ENCODE measurements around the gene SLC34A1.
"Not testable (repeated sequence)": the region's sequence is repeated elsewhere in the genome, so short reads cannot be mapped to it uniquely, and the experiment has no call there.

The SLC34A1 gene

GRCh38 chr5:177355162-177355867, 28.9 kb upstream of the SLC34A1 start:
- DNase-seq: no peak

GRCh38 chr5:177355868-177356168, 28.4 kb upstream of the SLC34A1 start:
- no peak for DNase-seq

DNA sequence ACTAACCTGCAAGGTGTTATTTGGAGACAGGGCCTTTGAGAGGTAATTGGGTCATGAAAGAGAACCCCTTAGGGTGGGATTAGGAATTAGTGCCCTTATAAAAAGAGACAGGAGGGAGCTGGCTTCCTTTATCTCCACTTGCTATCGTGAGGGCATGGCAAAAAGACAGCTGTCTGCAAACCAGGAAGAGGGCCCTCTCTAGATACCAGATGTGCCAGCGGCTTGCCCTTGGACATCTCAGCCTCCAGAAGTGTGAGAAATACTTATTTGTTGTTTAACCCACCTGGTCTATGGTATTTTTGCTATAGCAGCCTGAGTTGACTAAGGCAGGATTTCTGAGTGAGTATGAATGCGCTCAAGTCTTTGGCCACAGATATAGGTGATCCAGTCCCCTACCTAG, 27.5 kb upstream of the SLC34A1 start:
- no peak for DNase-seq

DNA sequence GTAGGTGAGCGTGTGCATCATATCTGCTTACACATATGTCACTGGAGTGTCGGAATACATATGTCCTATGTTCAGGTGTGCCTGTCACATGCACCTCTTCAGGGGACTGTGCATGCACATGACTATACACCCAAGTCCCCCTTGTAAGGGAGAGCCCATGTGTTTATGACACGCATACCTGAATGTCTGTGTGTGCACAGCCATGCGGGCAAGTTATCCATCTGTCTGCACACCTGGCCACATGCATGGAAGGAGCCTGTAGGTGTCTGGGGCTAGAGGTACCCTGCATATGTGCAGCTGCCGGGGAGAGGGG, 27.1 kb upstream of the SLC34A1 start:
- DNase-seq: no peak

DNA sequence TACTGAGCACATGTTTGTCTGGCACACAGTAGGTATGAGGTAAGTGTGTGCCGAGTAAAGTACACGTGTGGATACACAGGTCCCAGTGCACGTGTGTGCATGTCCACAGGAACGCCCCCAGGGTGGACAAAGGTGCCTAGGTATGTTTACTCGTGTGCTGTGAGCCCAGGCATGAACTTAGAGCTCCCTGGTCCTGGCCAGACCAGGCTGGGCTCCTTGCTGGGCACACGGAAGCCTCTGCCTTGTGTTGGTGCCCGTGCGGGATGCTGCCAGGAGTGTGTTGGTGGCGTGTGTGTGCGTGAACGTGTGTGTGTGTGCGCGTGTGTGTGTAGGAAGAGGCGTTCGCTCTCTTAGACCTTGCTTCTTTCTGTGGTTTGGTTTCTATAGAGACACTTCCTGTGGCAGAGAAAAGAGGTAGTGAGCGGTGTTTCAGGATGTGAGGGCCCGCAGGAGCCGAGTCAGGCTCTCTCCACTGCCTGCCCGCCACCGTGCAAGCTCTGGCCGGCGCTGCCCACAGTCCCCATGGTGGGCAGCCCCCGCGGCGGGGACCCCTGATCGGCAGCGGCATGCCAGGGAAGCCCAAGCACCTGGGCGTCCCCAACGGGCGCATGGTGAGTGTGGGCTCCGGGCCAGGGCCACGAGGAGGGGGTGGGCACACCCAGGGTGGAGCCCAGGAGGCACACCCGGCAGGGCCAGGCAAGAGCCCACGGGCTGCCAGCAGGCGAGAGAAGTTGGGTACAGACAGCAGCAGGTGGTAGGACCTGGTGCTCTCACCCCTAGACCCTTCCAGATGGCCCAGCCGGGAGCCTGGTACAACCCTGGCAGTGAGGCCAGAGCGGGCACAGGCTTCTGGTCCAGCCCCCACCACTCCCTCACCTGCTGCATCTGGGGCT, 26.5 kb upstream of the SLC34A1 start, which contains the start of gene RGS14:
RGS14 (plus strand) TSS at position 466 of the 893 bp plus-strand sequence; CDS start at position 567, 101 bp downstream.
- DNase-seq: peak; percentile 62

DNA sequence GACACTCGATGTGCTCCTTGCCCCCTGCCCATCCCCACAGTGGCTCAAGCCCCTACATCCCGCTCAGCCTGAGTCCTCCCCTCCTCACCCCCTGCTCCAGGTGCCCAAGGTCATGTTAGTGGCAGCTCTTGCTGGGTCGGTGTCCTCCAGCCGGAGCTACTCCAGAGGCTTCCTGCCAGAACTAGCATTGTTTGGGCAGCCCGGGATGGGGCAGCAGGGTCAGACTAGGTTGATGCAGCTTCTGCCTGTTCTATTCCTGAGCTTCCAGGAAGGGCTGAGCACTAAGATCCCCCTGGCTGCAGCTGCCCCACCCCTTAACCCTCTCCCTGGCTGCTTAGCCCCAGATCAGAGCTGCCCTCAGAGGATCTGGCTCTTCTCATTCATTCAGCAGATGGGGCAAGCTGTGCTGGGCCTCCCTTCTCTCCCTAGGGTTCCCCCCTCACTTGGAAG, 25.8 kb upstream of the SLC34A1 start:
- DNase-seq: no peak

- no peak for DNase-seq
Measured at GRCh38 chr5:177359451-177359851, 24.8 kb upstream of the SLC34A1 start.

- no peak for DNase-seq
Measured at GRCh38 chr5:177359860-177360259, 24.4 kb upstream of the SLC34A1 start.

- DNase-seq: not testable (repeated sequence)
Measured at GRCh38 chr5:177360740-177361139, 23.5 kb upstream of the SLC34A1 start.

DNA sequence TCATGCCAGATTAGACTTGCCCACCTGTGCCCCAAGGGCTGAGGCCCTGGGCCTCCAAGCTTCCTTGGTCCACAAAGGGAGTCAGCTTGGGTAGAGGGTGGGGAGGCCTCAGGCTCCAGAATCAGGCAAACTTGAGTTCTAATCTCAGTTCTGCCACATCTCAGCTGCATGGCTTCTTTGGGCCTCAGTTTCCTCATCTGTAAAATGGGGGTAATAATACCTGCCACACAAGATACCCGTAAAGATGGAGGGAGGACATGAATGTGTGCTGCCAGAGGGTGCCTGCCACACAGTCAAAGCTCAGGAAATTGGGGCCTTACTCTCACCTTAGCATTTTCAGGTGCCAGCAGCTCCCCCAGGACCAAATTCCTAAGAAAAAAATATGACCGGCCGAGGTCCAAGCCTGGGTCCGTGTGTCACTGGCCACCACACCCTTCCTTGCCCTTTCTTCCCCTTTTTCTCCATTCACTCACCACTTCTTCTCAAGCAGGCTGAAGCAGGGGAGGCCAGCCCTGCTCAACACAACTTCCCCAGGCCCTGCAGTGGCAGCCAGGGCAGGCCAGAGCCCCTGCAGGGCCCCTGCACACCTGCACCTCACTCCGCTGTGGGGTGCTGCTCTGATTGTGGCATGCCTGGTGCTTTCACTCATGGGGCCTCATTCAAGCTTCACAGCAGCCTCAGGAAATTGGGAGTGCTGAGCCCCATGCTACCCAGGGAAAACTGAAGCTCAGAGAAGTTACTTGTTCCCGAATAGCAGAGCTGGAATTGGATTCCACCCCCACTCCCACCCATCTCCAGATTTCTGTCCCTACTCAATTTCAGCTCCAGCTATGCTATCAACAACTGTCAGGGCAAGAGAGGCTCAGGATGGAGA, 22.6 kb upstream of the SLC34A1 start:
- DNase-seq: no peak

GRCh38 chr5:177362292-177362609, 22.0 kb upstream of the SLC34A1 start:
- DNase-seq: no peak

DNA sequence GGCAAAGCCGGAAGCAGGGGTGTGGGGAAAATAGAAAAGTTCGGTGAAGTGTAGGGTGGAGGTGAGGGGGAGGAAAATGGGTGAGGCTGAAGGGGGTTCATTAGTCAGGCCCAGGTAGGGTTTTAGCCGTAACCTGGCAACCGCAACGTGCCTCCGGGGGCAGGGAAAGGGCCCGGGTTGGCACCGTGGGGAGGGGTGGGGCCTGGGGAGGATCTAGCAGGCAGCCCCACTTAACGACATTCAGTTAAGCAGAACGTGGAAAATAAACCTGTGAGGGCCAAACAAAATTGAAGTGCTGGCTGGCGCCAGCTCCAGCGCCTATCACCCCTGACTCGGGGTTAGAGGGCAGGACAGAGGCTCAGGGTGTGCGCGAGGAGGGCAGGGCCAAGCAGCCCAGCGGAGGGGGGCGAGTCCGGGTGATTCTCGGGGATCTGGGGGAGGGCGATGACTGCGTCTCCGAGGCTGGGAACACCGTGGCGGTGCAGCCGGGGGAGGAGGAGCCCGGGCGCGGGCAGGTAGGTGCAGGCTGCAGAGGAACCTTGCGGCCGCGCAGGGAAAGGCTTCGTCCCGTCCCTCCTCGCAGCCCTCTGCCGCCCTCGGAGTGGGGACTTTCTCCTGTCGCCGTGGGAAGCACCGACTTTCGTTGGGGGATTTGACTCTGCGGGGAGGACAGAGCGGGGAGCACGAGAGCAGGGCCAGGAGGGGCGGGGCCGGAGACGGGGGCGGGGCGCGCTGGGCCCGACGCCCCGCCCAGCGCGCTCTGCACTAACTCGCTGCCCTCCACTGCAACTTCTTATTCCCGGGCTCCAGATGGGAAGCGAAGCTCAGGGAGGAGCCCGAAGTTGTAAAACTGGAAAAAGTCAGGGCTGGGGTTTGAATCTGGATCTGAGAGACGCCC, 21.4 kb upstream of the SLC34A1 start:
- peak; percentile 67 for DNase-seq

- DNase-seq: no peak
Measured at GRCh38 chr5:177363565-177363964, 20.7 kb upstream of the SLC34A1 start.

DNA sequence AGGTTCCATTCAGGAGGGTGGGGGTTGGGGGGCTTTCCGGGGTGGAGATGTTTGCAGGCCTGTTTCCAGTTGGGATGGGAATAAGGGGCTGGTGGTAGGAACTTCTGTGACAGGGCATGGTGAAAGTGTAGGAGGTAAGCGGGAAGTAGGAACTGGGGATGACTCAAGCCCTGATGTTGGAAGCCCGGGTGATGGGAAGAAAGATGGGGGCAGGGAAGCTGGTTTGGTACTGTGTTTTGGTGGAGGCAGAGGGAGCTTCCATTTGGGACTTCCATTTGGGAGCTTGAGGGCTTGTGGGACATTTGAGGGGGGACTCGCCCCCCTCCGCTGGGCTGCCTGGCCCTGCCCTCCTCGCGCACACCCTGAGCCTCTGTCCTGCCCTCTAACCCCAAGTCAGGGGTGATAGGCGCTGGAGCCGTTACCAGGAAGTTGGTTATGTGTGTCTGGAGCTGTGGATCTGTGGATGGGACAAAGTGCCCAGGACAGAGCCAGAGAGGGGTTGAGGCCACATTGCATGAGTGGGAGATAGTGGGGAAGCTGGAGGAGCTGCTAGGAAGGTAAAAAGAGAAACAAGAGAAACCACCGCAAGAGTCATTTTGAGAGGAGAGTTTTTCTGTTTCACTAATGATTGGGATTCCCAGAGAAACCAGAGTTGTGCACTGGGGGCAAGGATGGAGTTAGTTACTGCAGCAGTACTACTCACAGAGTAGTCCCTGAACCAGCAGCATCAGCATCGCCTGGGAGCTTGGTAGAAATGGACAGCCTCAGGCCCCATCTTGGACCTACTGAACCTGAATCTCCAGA, 19.9 kb upstream of the SLC34A1 start:
- peak; percentile 43 for DNase-seq

GRCh38 chr5:177365845-177366527, 18.2 kb upstream of the SLC34A1 start:
- DNase-seq: no peak

GRCh38 chr5:177366528-177367322, 17.5 kb upstream of the SLC34A1 start:
- no peak for DNase-seq

DNA sequence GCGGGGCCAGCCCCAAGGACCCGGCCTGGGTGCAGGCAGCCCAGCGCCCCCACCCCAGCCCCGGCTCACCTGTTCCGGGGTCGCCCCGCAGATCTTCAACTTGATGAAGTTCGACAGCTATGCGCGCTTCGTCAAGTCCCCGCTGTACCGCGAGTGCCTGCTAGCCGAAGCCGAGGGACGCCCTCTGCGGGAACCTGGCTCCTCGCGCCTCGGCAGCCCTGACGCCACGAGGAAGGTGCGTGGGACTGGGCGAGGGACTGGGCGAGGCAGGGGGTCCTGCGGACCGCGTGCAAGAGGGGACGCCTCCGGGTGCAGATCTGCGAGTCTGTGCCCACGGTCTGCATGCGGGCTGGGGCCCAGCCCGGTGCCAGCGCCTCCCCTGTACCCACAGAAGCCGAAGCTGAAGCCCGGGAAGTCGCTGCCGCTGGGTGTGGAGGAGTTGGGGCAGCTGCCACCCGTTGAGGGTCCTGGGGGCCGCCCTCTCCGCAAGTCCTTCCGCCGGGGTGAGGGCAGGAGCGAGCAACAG, 16.8 kb upstream of the SLC34A1 start:
- DNase-seq: no peak

GRCh38 chr5:177367981-177368868, 16.0 kb upstream of the SLC34A1 start:
- no peak for DNase-seq
